ENCODE measurements around the gene SLC29A2.
"Not testable (repeated sequence)": the region's sequence is repeated elsewhere in the genome, so short reads cannot be mapped to it uniquely, and the experiment has no call there.

SLC29A2 gene

DNA sequence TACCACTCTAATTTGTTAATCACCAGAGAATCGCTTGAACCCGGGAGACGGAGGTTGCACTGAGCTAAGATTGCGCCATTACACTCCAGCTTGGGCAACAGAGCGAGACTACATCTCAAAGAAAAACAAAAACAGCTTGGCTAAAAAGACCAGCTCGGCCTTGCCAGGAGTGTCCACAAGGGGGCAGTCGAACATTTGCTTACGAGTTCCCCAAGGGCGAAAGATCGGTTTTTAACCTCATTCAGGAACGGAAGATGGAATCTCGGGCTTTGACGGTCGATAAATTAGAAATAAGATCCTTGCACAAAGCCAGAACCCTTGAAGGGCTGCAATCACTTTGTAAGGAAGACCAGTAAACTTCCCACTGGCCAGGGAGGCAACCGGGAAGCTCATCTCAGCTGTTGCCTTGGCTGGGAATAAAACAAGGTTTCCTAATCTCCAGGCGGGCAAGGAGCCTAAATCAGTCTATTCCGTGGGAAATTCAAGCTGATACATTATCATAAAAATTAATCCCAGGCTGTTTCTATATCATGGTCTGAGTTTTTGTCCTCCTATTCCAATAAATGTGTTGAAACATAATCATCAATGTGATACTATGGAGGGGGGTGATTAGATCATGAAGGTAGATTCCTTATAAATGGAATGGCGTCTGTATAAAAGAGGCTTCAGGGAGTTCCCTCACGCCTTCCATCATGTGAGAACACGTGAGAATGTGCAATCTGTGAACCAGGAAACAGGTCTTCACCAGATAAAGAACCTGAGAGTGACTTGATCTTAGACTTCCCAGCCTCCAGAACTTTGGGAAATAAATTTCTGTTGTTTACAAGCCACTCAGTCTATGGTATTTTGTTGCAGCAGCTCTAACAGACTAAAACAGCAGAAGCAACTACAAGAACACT lies 14.9 kb upstream of the SLC29A2 start:
- Histone ChIP-seq H3K9me3 (ENCODE audit: control insufficient read depth, low read length) (no peaks in the 10 kb centered on the region), H3K4me3 (ENCODE audit: insufficient read depth, low read depth, low read length) (no peak overlapping the region)
- WGBS, 2 experiments: 25% methylated on average over 20 of the region's 20 CpGs

DNA sequence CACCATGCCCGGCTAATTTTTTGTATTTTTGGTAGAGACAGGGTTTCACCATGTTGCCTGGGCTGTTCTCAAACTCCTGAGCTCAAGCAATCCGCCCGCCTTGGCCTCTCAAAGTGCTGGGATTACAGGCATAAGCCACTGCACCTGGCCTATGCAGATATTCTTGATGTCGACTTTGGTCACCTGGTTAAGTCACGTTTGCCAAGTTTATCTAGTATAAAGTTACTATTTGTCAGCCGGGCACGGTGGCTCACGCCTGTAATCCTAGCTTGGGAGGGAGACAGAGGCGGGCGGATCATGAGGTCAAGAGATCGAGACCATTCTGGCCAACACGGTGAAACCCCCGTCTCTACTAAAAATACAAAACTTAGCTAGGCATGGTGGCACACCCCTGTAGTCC lies 12.8 kb upstream of the SLC29A2 start:
- WGBS, 2 experiments: 90 to 92% methylated on average over 13 of the region's 13 CpGs
- not testable (repeated sequence) for H3K36me3 ChIP-seq (ENCODE audit: control insufficient read depth, insufficient read depth, low read length)

More for the DNA sequence above, 14.9 kb upstream of the SLC29A2 start:
- peaks cover 8% of the 10 kb centered on the region for H3K27me3 ChIP-seq (ENCODE audit: control insufficient read depth, insufficient read depth, low read length, poor library complexity, severe bottlenecking)
- no peaks in the 10 kb centered on the region for H3K4me1 ChIP-seq (ENCODE audit: control insufficient read depth, insufficient read depth, low read length)
- no peaks in the 10 kb centered on the region for H3K36me3 ChIP-seq (ENCODE audit: control insufficient read depth, insufficient read depth, low read length)
- H3K27ac ChIP-seq (ENCODE audit: insufficient read depth, low read depth, low read length, poor library complexity, severe bottlenecking): no peak overlapping the region

DNA sequence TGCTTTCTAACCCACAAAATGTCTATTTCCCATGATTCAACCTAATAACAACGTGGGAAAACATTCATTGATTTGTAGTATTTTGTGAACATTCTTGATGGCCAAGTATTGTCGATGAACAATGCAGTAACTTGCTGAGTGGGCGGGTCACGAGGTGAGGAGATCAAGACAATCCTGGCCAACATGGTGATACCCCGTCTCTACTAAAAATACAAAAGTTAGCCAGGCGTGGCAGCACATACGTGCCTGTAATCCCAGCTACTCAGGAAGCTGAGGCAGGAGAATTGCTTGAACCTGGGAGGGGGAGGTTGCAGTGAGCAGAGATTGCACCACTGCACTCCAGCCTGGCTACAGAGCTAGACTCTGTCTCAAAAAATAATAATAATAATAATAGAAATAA lies 8.7 kb upstream of the SLC29A2 start:
- WGBS, 2 experiments: 41 to 47% methylated on average over 7 of the region's 7 CpGs
- H3K36me3 ChIP-seq (ENCODE audit: control insufficient read depth, insufficient read depth, low read length); H3K9me3 ChIP-seq (ENCODE audit: control insufficient read depth, low read length): not testable (repeated sequence)

More for the DNA sequence above, 12.8 kb upstream of the SLC29A2 start:
- not testable (repeated sequence) for H3K4me1 ChIP-seq (ENCODE audit: control insufficient read depth, insufficient read depth, low read length); H3K4me3 ChIP-seq (ENCODE audit: insufficient read depth, low read depth, low read length); H3K27ac ChIP-seq (ENCODE audit: insufficient read depth, low read depth, low read length, poor library complexity, severe bottlenecking); H3K9me3 ChIP-seq (ENCODE audit: control insufficient read depth, low read length); H3K27me3 ChIP-seq (ENCODE audit: control insufficient read depth, insufficient read depth, low read length, poor library complexity, severe bottlenecking)

DNA sequence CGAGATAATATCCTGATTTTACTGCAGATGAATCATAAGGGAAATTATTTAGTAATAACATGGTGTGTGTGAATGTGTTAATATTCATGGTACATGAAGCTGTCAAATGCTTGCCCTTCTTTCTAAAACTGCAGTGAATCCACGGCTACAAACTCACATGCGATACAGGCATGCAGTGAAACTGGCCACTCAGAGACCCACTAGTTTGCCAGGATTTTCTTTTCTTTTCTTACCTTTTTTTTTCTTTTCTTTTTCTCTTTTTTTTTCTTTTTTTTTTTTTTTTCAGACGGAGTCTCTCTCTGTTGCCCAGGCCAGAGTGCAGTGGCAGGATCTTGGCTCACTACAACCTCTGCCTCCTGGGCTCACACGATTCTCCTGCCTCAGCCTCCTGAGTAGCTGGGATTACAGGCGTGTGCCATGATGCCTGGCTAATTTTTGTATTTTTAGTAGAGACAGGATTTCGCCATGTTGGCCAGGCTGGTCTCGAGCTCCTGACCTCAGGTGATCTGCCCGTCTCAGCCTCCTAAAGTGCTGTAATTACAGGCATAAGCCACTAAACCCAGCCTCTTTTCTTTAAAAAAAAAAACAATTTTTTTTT lies 2.2 kb upstream of the SLC29A2 start:
- not testable (repeated sequence) for H3K9me3 ChIP-seq (ENCODE audit: control insufficient read depth, low read length); H3K27ac ChIP-seq (ENCODE audit: insufficient read depth, low read depth, low read length, poor library complexity, severe bottlenecking); H3K27me3 ChIP-seq (ENCODE audit: control insufficient read depth, insufficient read depth, low read length, poor library complexity, severe bottlenecking); H3K4me1 ChIP-seq (ENCODE audit: control insufficient read depth, insufficient read depth, low read length); H3K36me3 ChIP-seq (ENCODE audit: control insufficient read depth, insufficient read depth, low read length); H3K4me3 ChIP-seq (ENCODE audit: insufficient read depth, low read depth, low read length)
- 87 to 91% methylated on average over 8 to 9 of the region's 9 CpGs for WGBS, 2 experiments

More for the DNA sequence above, 8.7 kb upstream of the SLC29A2 start:
- H3K4me1 ChIP-seq (ENCODE audit: control insufficient read depth, insufficient read depth, low read length); H3K27me3 ChIP-seq (ENCODE audit: control insufficient read depth, insufficient read depth, low read length, poor library complexity, severe bottlenecking); H3K4me3 ChIP-seq (ENCODE audit: insufficient read depth, low read depth, low read length); H3K27ac ChIP-seq (ENCODE audit: insufficient read depth, low read depth, low read length, poor library complexity, severe bottlenecking): not testable (repeated sequence)

DNA sequence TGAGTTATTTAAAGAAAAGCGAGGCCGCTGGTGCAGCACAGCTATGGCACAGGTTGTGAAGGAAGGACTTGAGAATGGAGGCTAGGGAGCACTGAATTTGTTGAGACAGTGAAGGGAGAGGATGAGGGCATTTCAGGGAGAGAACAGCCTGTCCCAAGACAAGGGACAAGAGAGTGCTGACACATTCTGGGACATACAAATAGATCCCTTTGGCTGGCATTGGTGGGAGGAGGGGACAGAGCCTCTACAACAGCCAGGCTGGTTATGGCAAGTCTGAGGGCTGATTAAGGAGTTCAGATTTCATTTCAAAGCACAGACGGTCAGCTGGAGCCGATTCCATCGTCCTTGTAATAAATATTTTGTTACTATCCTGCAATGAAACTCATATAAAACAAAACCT lies 1.7 kb upstream of the SLC29A2 start:
- H3K9me3 ChIP-seq (ENCODE audit: control insufficient read depth, low read length): no peaks in the 10 kb centered on the region
- H3K36me3 ChIP-seq (ENCODE audit: control insufficient read depth, insufficient read depth, low read length): peaks cover 7% of the 10 kb centered on the region
- no peak overlapping the region for H3K27ac ChIP-seq (ENCODE audit: insufficient read depth, low read depth, low read length, poor library complexity, severe bottlenecking)
- H3K4me1 ChIP-seq (ENCODE audit: control insufficient read depth, insufficient read depth, low read length): no peaks in the 10 kb centered on the region
- 87 to 90% methylated on average over 5 of the region's 5 CpGs for WGBS, 2 experiments
- H3K27me3 ChIP-seq (ENCODE audit: control insufficient read depth, insufficient read depth, low read length, poor library complexity, severe bottlenecking): no peaks in the 10 kb centered on the region
- no peak overlapping the region for H3K4me3 ChIP-seq (ENCODE audit: insufficient read depth, low read depth, low read length)

DNA sequence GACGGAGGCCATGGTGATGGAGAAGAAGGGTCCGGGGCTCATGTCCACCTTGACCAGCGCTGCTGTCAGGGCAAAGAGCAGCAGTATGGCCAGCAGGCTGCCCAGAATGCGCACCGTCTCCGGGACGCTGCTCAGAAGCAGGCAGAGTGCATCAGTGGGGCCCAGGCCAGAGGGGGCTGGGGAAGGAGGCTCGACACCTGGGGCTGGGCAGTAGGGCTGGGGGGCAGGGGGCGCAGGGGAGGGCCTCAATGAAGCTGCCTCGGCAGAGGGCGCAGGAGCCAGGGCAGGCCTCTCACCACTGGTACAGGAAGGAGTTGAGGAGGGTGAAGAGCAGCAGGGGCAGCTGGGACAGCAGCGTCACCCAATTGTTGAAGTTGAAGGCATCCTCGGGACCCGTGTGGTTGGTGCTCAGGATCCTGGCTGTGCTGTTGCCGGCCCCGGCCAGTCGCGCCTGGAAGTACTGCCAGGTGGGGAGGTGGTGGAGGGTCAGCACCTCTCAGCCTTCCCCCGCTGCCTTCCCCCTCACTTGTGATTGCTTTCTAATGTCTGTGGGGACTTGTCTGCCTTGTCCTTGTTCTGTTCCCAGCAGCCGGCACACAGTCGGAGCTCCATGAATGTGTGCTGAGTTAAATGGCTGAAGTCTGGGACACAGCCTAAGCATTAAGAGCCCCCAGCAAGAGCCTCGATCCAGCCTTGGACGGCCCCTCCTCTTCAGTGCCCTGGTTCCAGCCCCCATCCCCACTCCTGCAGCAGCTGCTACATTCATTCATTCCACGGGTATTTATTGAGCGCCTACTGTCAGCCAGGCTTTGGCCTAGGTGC lies 2.3 kb downstream of the SLC29A2 start:
- peak overlapping the region; percentile 86 for H3K4me3 ChIP-seq (ENCODE audit: insufficient read depth, low read depth, low read length)
- H3K4me1 ChIP-seq (ENCODE audit: control insufficient read depth, insufficient read depth, low read length): no peaks in the 10 kb centered on the region
- peaks cover 11% of the 10 kb centered on the region for H3K36me3 ChIP-seq (ENCODE audit: control insufficient read depth, insufficient read depth, low read length)
- H3K27ac ChIP-seq (ENCODE audit: insufficient read depth, low read depth, low read length, poor library complexity, severe bottlenecking): no peak overlapping the region
- H3K9me3 ChIP-seq (ENCODE audit: control insufficient read depth, low read length): no peaks in the 10 kb centered on the region
- WGBS, 2 experiments: 94% methylated on average over 25 of the region's 25 CpGs
- no peaks in the 10 kb centered on the region for H3K27me3 ChIP-seq (ENCODE audit: control insufficient read depth, insufficient read depth, low read length, poor library complexity, severe bottlenecking)

DNA sequence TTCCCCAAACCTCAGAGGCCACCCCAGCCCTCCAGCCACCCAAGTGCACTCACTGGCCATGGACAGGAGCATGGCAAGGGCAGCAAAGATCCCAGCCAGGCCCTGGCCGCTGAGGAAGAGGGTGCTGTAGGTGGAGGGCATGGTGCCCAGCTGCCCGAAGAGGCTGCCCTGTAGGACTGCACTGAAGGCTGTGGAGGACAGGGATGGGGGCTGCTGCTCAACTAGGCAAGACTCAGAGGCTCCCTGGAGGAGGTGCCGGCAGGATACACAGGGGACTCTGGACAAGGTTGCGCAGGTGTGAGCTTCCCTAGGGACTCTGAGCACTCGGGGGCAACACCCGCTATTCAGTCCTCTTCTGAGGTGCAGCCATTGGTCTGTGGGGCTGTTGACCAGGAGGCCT lies 3.1 kb downstream of the SLC29A2 start:
- Histone ChIP-seq H3K4me1 (ENCODE audit: control insufficient read depth, insufficient read depth, low read length) (no peaks in the 10 kb centered on the region), H3K4me3 (ENCODE audit: insufficient read depth, low read depth, low read length) (no peak overlapping the region), H3K27ac (ENCODE audit: insufficient read depth, low read depth, low read length, poor library complexity, severe bottlenecking) (no peak overlapping the region), H3K27me3 (ENCODE audit: control insufficient read depth, insufficient read depth, low read length, poor library complexity, severe bottlenecking) (no peaks in the 10 kb centered on the region), H3K9me3 (ENCODE audit: control insufficient read depth, low read length) (no peaks in the 10 kb centered on the region), H3K36me3 (ENCODE audit: control insufficient read depth, insufficient read depth, low read length) (peaks cover 11% of the 10 kb centered on the region)
- WGBS, 2 experiments: 94 to 95% methylated on average over 6 of the region's 6 CpGs

DNA sequence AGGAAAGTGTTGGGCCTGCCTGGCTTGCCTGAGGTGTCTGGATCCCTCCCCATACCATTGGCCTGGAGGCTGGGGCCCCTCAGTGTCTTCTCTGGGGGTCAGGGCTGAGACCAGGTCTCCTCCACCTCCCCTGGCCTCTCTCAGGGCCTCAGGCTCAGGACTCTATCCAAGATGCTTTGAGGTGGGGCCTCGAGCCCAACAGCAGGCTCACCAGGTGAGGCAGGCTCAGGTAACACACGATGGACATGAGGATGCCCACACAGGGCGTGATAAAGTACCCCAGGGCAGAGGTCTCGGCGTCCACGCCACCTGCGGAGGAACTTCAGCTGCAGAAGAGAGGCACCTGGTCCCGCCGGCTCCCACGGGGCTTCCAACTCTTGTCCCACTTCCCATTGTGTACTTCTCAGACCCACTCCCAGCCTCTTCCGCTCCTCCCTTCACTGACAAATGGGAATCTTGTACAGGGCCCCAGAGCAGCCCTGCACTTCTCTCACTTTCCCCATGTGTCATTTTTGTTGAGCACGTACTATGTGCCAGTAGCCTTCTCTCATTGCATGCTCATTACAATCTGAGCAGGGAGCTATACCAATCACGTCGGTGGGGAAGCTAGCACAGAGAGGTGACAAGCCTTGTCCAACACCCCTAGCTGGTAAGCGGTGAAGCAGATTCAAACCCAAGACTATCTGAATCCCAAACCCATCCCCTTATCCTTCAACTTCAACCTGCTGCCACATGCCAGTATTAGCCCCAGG lies 3.8 kb downstream of the SLC29A2 start:
- H3K27me3 ChIP-seq (ENCODE audit: control insufficient read depth, insufficient read depth, low read length, poor library complexity, severe bottlenecking): no peaks in the 10 kb centered on the region
- no peak overlapping the region for H3K27ac ChIP-seq (ENCODE audit: insufficient read depth, low read depth, low read length, poor library complexity, severe bottlenecking)
- no peaks in the 10 kb centered on the region for H3K4me1 ChIP-seq (ENCODE audit: control insufficient read depth, insufficient read depth, low read length)
- H3K36me3 ChIP-seq (ENCODE audit: control insufficient read depth, insufficient read depth, low read length): peaks cover 11% of the 10 kb centered on the region
- H3K9me3 ChIP-seq (ENCODE audit: control insufficient read depth, low read length): no peaks in the 10 kb centered on the region
- H3K4me3 ChIP-seq (ENCODE audit: insufficient read depth, low read depth, low read length): no peak overlapping the region
- 95 to 96% methylated on average over 15 of the region's 15 CpGs for WGBS, 2 experiments

DNA sequence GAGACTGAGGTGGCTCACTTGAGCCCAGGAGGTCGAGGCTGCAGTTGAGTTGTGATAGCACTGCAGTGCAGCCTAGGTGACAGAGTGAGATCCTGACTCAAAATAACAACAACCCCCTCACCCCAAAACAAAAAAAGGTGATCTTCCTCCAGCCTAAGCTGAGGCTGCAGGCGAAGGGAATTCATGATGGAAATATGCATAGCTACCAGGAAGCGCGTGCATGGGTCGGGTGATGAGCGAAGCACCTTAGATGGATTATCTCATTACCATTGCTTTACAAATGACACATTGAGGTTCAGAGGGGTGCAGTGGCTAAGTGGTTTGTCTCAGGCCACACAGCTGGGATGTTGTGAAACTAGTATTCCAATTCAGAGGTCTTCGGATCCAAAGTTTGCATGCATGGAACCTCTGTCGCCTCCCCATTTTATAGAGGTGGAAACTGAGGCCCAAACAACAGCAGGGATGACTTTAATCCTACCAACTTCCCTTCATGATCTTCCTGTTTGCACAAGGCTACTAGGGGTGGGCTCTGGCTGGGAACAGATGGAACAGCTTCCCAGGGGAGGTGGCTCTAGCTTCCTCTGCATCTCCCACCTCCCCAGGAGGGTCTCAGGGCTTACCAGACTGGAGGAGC lies 4.6 kb downstream of the SLC29A2 start:
- Histone ChIP-seq H3K9me3 (ENCODE audit: control insufficient read depth, low read length) (no peaks in the 10 kb centered on the region), H3K27ac (ENCODE audit: insufficient read depth, low read depth, low read length, poor library complexity, severe bottlenecking) (no peak overlapping the region), H3K4me1 (ENCODE audit: control insufficient read depth, insufficient read depth, low read length) (no peaks in the 10 kb centered on the region), H3K27me3 (ENCODE audit: control insufficient read depth, insufficient read depth, low read length, poor library complexity, severe bottlenecking) (no peaks in the 10 kb centered on the region), H3K4me3 (ENCODE audit: insufficient read depth, low read depth, low read length) (no peak overlapping the region), H3K36me3 (ENCODE audit: control insufficient read depth, insufficient read depth, low read length) (peaks cover 11% of the 10 kb centered on the region)
- 95% methylated on average over 8 of the region's 8 CpGs for WGBS, 2 experiments

All from ectodermal cell (in vitro differentiated cells).